GM12873 (cell line): ENCODE data around the gene PLK4.

ENCODE experiments used
- TF ChIP-seq, protein P1 (sequence below): IDR thresholded peaks from 2 replicates; pipeline ENCODE4 v1.5.1; 2012; ENCODE audit warnings: low read depth, mild to moderate bottlenecking, moderate library complexity, low read length, control low read depth; ENCODE audit not compliant: insufficient read depth; ENCODE audit errors: missing control alignments

PLK4 gene

DNA sequence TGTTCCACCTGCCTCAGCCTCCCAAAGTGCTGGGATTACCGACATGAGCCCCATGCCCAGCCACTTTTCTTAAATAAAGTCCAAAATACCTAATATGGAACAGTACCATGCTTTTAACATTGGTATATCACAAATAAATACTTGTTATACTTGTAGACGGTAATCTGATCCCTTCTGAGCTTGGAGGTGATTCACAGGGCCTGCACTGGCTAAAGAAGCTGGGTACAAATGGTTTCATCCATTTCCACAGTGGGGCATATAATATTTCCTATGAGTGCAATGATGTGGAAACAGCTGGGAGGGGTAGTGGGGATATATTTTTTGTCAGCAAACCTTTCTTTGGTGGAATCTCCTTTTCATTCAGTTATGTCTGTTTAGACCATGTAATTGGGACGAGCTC is 35.8 kb downstream of the PLK4 start:
- TF ChIP-seq, protein P1, sequence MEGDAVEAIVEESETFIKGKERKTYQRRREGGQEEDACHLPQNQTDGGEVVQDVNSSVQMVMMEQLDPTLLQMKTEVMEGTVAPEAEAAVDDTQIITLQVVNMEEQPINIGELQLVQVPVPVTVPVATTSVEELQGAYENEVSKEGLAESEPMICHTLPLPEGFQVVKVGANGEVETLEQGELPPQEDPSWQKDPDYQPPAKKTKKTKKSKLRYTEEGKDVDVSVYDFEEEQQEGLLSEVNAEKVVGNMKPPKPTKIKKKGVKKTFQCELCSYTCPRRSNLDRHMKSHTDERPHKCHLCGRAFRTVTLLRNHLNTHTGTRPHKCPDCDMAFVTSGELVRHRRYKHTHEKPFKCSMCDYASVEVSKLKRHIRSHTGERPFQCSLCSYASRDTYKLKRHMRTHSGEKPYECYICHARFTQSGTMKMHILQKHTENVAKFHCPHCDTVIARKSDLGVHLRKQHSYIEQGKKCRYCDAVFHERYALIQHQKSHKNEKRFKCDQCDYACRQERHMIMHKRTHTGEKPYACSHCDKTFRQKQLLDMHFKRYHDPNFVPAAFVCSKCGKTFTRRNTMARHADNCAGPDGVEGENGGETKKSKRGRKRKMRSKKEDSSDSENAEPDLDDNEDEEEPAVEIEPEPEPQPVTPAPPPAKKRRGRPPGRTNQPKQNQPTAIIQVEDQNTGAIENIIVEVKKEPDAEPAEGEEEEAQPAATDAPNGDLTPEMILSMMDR: no peak

DNA sequence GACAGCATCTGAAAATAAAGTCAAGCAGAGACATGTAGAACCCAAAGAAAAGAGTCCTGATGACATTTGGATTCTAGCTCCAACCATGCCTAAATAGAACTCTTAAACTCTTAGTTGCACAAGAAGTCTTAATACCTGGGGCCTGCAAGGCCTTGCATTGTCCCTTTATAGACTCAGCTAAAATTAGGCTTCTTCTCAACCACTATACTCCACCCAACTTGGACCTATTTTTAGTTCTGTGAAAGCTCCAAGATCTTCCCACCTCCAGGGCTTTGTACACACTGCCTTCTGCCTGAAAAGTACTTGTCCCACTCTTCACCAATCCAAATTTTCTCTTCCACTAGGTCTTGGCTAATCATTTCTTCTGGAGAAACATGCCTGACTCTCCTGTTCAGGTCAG is 36.5 kb downstream of the PLK4 start:
- TF ChIP-seq, protein P1: no peak

DNA sequence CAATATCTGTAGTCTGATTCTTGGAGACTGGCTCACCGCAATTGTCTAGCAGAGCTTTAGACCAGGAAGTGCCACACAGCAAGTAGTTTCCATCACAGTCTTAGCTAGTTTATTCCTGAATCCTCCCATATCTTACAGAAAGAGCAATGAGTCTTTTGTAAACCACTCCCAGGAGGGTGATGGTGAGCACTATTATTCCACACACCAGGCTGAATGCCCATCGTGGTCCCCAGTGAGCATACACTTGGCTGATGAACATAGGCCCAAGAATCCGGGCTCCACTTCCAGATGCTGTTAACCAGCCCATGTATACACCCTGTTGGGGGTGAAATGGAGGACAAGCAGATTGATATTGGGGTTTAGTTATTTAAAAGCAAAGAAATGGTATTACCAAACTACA is 39.8 kb downstream of the PLK4 start:
- TF ChIP-seq, protein P1: no peak

DNA sequence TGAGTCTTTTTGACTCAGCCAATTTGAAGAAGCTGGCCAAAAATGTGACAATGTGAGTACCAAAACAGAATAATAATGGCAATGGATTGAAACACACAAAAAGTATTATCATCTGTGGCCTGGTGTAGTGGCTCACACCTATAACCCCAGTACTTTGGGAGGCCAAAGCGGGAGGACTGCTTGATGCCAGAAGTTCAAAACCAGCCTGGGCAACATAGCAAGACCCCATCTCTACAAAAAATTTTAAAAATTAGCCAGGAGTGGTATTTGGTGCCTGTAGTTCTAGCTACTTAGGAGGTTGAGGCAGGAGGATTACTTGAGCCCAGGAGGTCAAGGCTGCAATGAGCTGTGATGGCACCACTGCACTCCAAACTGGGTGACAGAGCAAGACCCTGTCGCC is 41.5 kb downstream of the PLK4 start:
- TF ChIP-seq, protein P1: no peak

DNA sequence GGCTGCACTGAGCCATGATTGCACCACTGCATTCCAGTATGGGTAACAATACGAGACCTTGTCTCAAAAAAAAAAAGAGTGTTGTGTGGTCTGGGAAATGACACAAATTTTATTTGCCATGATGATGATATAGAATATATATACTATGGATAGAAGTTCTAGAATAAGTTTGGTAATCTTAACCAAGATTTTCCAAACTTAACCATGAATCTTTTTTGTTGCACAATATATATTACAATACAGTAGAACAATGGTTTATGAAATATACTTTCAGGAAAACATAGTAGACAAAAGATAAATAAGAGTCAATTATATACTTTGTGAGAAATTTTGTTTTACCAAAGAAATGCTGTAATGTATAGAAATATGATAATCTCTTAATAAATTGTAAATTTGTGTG is 49.5 kb downstream of the PLK4 start:
- TF ChIP-seq, protein P1: no peak

DNA sequence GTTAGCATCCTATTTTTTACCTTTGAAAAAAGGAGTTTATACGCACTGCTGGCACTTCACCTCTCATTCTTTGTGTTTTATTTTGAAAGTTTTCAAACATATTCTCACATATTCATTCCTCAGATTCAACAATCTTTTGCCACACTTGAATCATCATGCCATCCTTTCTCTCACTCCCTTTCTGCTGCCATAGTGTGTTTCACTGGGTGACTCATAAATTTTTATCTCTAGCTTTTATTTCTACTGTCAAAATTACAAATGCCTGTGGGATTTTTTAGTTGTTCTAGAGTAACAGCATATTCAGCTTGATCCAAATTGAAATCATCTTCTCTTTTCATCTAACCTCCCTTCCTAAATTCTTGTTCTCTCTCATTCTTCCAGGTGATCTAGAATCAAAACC is 56.3 kb downstream of the PLK4 start:
- TF ChIP-seq, protein P1: no peak
